GM13976 (cell line): ENCODE results near the gene ASXL2.

Source experiments
- DNase-seq: peaks from one replicate; pipeline ENCODE4 v3.0.0; 2012; ENCODE audit warnings: low spot score
- CTCF ChIP-seq: IDR thresholded peaks from 2 replicates; pipeline ENCODE4 v1.5.1; 2012; ENCODE audit warnings: borderline replicate concordance, mild to moderate bottlenecking; ENCODE audit not compliant: insufficient read depth; ENCODE audit errors: extremely low read depth, missing control alignments, control extremely low read depth
- in situ Hi-C: fragments of 300-500 bp; cut with MboI; formaldehyde crosslinking; loops from one replicate; pipeline ENCODE4 v1.12.0; 2022; ENCODE audit warnings: low sequenced_read_pairs, mixed read lengths, inconsistent platforms; ENCODE audit not compliant: unreplicated experiment

The ASXL2 gene

GRCh38 chr2:25724756-25725155 is 153.5 kb downstream of the ASXL2 start:
- in situ Hi-C loops: no loop called here
- no peak for TF ChIP-seq CTCF
- no peak for DNase-seq

DNA sequence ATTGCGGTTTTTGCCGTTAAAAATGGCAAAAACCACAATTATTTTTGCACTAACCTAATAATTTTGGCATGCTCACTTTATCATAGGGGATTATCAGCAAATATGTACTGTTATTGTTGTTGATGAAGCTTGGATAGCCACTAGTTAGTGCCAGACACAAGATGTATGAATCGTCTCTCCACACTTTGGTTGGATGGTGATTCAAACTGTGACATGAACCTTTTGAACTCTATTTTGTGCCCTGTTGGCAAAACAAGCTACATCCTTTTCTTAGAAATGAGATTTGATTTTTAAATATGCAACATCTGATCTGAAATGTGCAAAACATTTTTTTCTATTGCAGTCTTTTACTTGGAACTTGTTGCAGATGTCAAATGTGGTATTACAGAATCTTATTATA is 156.1 kb downstream of the ASXL2 start:
- TF ChIP-seq CTCF: no peak
- in situ Hi-C loops: no loop called here
- no peak for DNase-seq

- DNase-seq: no peak
- in situ Hi-C loops: no loop called here
- no peak for TF ChIP-seq CTCF
These were observed 157.7 kb downstream of the ASXL2 start for GRCh38 chr2:25720575-25720974.

DNA sequence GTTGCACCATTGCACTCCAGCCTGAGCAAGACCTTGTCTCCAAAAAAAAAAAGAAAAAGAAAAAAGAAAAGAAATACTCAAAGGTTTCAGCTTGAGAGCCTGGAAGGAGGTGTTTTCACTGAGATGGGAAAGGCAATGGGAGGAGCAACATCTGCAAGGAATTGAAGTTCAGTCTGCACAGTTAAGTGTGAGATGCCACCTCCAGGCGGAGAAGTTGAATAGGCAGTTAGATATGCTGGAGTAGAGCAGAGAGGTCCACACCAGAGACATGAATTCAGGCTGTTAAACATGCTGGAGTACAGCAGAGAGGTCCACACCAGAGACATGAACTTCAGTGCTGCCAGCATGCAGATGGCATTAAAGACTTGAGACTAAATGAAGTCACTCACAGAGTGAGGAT is 163.5 kb downstream of the ASXL2 start:
- in situ Hi-C loops: no loop called here
- DNase-seq: no peak
- no peak for TF ChIP-seq CTCF

DNA sequence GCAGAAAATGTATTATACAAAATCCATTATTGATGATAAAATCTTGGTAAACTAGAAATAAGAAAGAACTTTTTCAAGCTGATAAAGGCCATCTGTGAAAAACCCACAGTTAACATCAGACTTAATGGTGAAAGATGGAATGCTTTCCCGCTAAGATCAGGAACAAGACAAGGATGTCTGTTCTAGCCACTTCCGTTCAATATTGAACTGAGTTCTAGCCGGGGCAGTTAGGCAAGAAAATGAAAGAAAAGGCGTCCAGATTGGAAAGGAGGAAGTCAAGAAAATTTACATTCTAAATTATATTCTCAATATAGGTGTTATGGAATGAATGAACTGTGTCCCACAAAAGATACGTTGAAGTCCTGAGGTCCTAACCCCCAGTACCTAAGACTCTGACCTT is 165.8 kb downstream of the ASXL2 start:
- no peak for DNase-seq
- TF ChIP-seq CTCF: no peak
- in situ Hi-C loops: no loop called here

- TF ChIP-seq CTCF: no peak
- DNase-seq: no peak
- in situ Hi-C loops: no loop called here
These were observed 166.5 kb downstream of the ASXL2 start for GRCh38 chr2:25711675-25712354.
